Neuronal stem cell (in vitro differentiated cells): ENCODE results near the gene WNT3A.

Experiments
- DNase-seq: peaks from one replicate; pipeline ENCODE4 v3.0.0-alpha.2; 2013; ENCODE audit warnings: low spot score
- H2AFZ ChIP-seq: one replicate; pipeline ENCODE4 v1.6.1; 2013; ENCODE audit warnings: mild to moderate bottlenecking, low read length, inconsistent platforms
- H2AK5ac ChIP-seq: 2 replicates; pipeline ENCODE4 v1.6.1; 2013; ENCODE audit warnings: low read depth, mild to moderate bottlenecking, inconsistent platforms, low read length, moderate library complexity, mixed read lengths
- H2BK120ac ChIP-seq: 2 replicates; pipeline ENCODE4 v1.6.1; 2013; ENCODE audit warnings: low read depth, mild to moderate bottlenecking, inconsistent platforms, low read length, moderate library complexity, mixed read lengths
- H2BK12ac ChIP-seq: one replicate; pipeline ENCODE4 v1.6.1; 2013; ENCODE audit warnings: low read length, inconsistent platforms
- H2BK15ac ChIP-seq: 2 replicates; pipeline ENCODE4 v1.6.1; 2013; ENCODE audit warnings: mild to moderate bottlenecking, low read length, inconsistent platforms, mixed read lengths
- H2BK5ac ChIP-seq: one replicate; pipeline ENCODE4 v1.6.1; 2013; ENCODE audit warnings: inconsistent platforms, mild to moderate bottlenecking, low read length, moderate library complexity
- H3K14ac ChIP-seq: one replicate; pipeline ENCODE4 v1.6.1; 2013; ENCODE audit warnings: low read length, inconsistent platforms
- H3K18ac ChIP-seq: 2 replicates; pipeline ENCODE4 v1.6.1; 2013; ENCODE audit warnings: low read length, inconsistent platforms
- H3K23ac ChIP-seq: 2 replicates; pipeline ENCODE4 v1.6.1; 2013; ENCODE audit warnings: low read depth, mild to moderate bottlenecking, mixed read lengths, low read length, inconsistent platforms; ENCODE audit not compliant: poor library complexity
- H3K27ac ChIP-seq: replicated peaks from 3 replicates; pipeline ENCODE4 v1.5.1; 2013; ENCODE audit warnings: low read length, inconsistent platforms
- H3K27me3 ChIP-seq, 3 experiments: 2 replicates each; pipeline ENCODE4 v1.6.1; 2013; ENCODE audit warnings: low read length in 3 of 3, mild to moderate bottlenecking in 2 of 3, inconsistent platforms in 1 of 3, low read depth in 1 of 3, mixed read lengths in 1 of 3, moderate library complexity in 1 of 3; ENCODE audit not compliant: control insufficient read depth in 3 of 3, insufficient read depth in 3 of 3
- H3K36me3 ChIP-seq, 2 donors: replicated peaks in 1 of 2; 2 replicates each; pipeline ENCODE4 v1.6.1; 2013; ENCODE audit warnings: low read length in 2 of 2; ENCODE audit not compliant: control insufficient read depth in 2 of 2, insufficient read depth in 2 of 2
- H3K4ac ChIP-seq: 2 replicates; pipeline ENCODE4 v1.6.1; 2013; ENCODE audit warnings: inconsistent platforms, mild to moderate bottlenecking, low read length, moderate library complexity
- H3K4me1 ChIP-seq, 2 donors: 1 replicate in 1 of 2; 2 replicates in 1 of 2; pipeline ENCODE4 v1.6.1; 2013; ENCODE audit warnings: low read length in 2 of 2, low read depth in 1 of 2; ENCODE audit not compliant: control insufficient read depth in 2 of 2, insufficient read depth in 1 of 2
- H3K4me2 ChIP-seq: one replicate; pipeline ENCODE4 v1.6.1; 2013; ENCODE audit warnings: mild to moderate bottlenecking, low read length, inconsistent platforms; ENCODE audit not compliant: insufficient read depth, poor library complexity, severe bottlenecking
- H3K4me3 ChIP-seq, 2 donors: 2 replicates each; pipeline ENCODE4 v1.5.1; 2013; ENCODE audit warnings: low read length in 2 of 2, mild to moderate bottlenecking in 2 of 2, inconsistent platforms in 1 of 2, moderate library complexity in 1 of 2
- H3K79me1 ChIP-seq: one replicate; pipeline ENCODE4 v1.6.1; 2013; ENCODE audit warnings: low read depth, mild to moderate bottlenecking, inconsistent platforms, low read length, moderate library complexity
- H3K9ac ChIP-seq: one replicate; pipeline ENCODE4 v1.6.1; 2013; ENCODE audit warnings: mild to moderate bottlenecking, low read depth, low read length, inconsistent platforms; ENCODE audit not compliant: poor library complexity
- H3K9me3 ChIP-seq, 2 donors: replicated peaks in 1 of 2; 2 replicates each; pipeline versions ENCODE3 to v1.6.1; 2013; ENCODE audit warnings: low read length in 2 of 2, mild to moderate bottlenecking in 2 of 2, inconsistent platforms in 1 of 2, low read depth in 1 of 2, mixed read lengths in 1 of 2, moderate library complexity in 1 of 2; ENCODE audit not compliant: control insufficient read depth in 2 of 2, insufficient read depth in 1 of 2
- H4K8ac ChIP-seq: one replicate; pipeline ENCODE4 v1.6.1; 2013; ENCODE audit warnings: low read depth, mild to moderate bottlenecking, inconsistent platforms, low read length, moderate library complexity
- H4K91ac ChIP-seq: one replicate; pipeline ENCODE4 v1.6.1; 2013; ENCODE audit warnings: low read length, low read depth, mild to moderate bottlenecking, inconsistent platforms; ENCODE audit not compliant: poor library complexity
- WGBS, 2 donors: extraction: QIAGEN DNeasy Blood & Tissue Kit; methylation state at CpG; one replicate each; pipeline ENCODE4 v1.1.7; 2013; ENCODE audit warnings: missing lambda C conversion rate in 2 of 2, mixed read lengths in 1 of 2; ENCODE audit not compliant: insufficient read length in 2 of 2, insufficient replicate concordance in 1 of 2; ENCODE audit errors: extremely low coverage in 2 of 2; 5-methylcytosine and 5-hydroxymethylcytosine counted together

Gene WNT3A

DNA sequence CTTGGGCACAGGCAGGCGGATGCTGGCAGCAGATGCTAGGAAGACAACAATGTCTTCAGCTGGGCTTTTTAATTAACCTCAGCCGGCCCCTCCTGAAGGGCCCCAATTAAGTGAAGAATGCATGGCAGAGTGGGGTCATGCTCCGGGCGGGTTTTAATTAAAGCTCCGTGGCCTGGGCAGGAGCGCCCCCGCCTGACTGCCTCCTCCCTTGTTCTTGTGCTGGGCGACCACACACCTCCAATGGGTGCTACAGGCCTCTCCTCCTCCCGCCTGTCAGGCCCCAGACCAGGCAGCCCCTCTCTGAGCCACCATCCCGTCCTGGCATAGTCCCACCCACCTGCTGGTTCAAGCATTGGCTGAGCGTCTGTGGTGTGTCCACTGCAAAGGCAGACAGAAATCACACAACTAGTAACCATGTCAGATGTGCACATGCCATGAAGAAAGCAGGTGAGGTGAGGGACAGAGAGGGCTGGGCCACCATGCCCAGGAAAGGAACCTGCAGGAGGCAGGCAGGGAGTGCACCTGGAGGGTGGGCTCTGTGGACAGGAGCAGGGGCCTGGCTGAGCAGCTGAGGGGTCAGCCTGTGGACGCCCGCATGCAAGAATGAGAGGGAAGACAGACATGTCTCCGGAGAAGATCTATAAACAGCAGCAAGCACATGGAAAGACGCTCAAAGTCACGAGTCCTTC lies 67.2 kb downstream of the WNT3A start:
- peaks cover 0 to 5% of the 10 kb centered on the region in 2 donors for H3K9me3 ChIP-seq
- no peak overlapping the region for H3K4ac ChIP-seq
- H3K36me3 ChIP-seq = no peaks in the 10 kb centered on the region
- H3K18ac ChIP-seq = peak overlapping the region; percentile 92
- peak; percentile 56 for DNase-seq
- H2BK15ac ChIP-seq = peak overlapping the region; percentile 94
- peaks cover 3% of the 10 kb centered on the region for H3K79me1 ChIP-seq
- no peak overlapping the region for H4K91ac ChIP-seq
- peaks cover 0 to 12% of the 10 kb centered on the region in 2 donors for H3K4me1 ChIP-seq
- H3K4me3 ChIP-seq = no peak overlapping the region
- peak overlapping the region; percentile 10 for H2BK5ac ChIP-seq
- peak overlapping the region; percentile 49 for H3K14ac ChIP-seq
- peak overlapping the region; percentile 5 for H3K23ac ChIP-seq
- H2BK12ac ChIP-seq = peak overlapping the region; percentile 27
- H3K9ac ChIP-seq = peak overlapping the region; percentile 37
- no peak overlapping the region for H3K27ac ChIP-seq
- no peak overlapping the region for H3K4me2 ChIP-seq
- H4K8ac ChIP-seq = peak overlapping the region; percentile 84
- H2BK120ac ChIP-seq = no peak overlapping the region
- WGBS, 2 donors = no CpG with 5 or more reads among the region's 16 CpGs
- H2AK5ac ChIP-seq = peak overlapping the region; percentile 6
- H3K27me3 ChIP-seq = peaks cover 0 to 37% (median 34%) of the 10 kb centered on the region in 3 experiments
- H2AFZ ChIP-seq = no peak overlapping the region

DNA sequence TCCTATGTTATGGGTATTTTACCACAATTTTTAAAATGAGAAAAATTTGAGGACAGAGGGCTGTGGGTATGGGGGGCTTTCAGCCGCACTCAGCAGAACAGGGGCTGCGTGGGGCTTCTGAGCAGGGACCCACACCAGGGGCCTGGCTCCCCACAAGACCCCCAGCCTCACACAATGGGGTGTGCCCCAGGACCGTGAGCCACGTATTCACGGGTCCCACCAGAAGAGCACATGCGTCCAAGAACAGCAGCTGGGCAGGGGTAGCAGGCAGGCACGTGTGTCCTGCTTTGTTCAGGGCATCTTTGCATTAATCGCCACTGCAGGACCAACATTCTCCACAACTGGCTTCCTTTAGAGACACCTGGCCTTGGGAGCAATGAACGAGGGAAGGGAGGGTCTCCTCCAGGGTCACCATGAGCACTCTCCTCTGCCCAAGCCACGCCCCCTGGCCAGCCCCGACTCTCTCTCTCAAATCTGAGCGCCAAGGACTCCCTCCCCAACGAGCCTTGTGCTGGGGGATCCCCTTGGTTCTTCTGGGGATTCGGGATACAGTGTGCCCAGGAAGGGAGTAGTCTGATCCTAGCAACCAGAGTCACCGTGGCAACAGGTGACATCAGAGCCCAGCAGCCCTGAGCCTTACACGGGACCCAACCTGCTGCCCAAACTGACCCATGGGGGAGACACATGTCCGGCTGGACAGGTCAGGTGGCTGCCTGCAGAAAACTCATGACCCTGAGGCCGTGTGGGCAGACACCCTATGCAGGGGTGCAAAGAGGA lies 68.3 kb downstream of the WNT3A start:
- H3K4me3 ChIP-seq = no peak overlapping the region
- H2AK5ac ChIP-seq = peak overlapping the region; percentile 82
- H3K14ac ChIP-seq = no peak overlapping the region
- H2AFZ ChIP-seq = no peak overlapping the region
- H3K36me3 ChIP-seq = no peaks in the 10 kb centered on the region
- peaks cover 3% of the 10 kb centered on the region for H3K79me1 ChIP-seq
- peak overlapping the region; percentile 63 for H3K9ac ChIP-seq
- no peak overlapping the region for H3K27ac ChIP-seq
- no peak overlapping the region for H2BK120ac ChIP-seq
- peaks cover 0 to 27% (median 24%) of the 10 kb centered on the region in 3 experiments for H3K27me3 ChIP-seq
- H4K8ac ChIP-seq = no peak overlapping the region
- no peak overlapping the region for H4K91ac ChIP-seq
- peaks cover 0 to 3% of the 10 kb centered on the region in 2 donors for H3K9me3 ChIP-seq
- WGBS, 2 donors = no CpG with 5 or more reads among the region's 18 CpGs
- H3K18ac ChIP-seq = peak overlapping the region; percentile 51
- H3K4me2 ChIP-seq = no peak overlapping the region
- peaks cover 0 to 12% of the 10 kb centered on the region in 2 donors for H3K4me1 ChIP-seq
- H3K23ac ChIP-seq = no peak overlapping the region
- H2BK15ac ChIP-seq = no peak overlapping the region
- H3K4ac ChIP-seq = no peak overlapping the region
- no peak for DNase-seq
- no peak overlapping the region for H2BK12ac ChIP-seq
- H2BK5ac ChIP-seq = no peak overlapping the region

DNA sequence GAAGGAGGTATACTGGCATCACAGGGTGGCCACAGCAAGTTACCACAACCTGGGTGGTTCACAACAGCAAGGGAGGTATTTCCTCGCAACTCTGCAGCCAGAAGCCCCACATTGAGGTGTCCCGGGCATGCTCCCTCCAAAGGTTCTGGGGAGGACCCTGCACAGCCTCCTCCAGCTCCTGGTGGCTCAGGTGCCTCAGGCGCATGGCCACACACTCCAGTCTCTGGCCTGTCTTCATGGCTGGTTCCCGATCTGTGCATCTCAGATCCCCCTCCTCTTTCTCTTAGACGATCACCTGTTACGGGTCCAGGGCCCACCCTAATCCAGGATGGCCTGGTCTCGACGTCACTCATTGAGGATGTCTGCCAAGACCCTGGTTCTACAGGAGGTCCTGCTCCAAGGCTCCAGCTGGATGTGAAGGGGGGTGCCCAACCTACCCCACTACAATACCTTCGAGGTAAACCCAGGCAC lies 69.0 kb downstream of the WNT3A start:
- H2BK120ac ChIP-seq = no peak overlapping the region
- no peak overlapping the region for H3K4ac ChIP-seq
- H2BK15ac ChIP-seq = no peak overlapping the region
- peaks cover 0 to 20% (median 17%) of the 10 kb centered on the region in 3 experiments for H3K27me3 ChIP-seq
- H4K8ac ChIP-seq = no peak overlapping the region
- WGBS, 2 donors = no CpG with 5 or more reads among the region's 9 CpGs
- DNase-seq = no peak
- H2AK5ac ChIP-seq = peak overlapping the region; percentile 13
- H2BK5ac ChIP-seq = no peak overlapping the region
- no peak overlapping the region for H3K18ac ChIP-seq
- peaks cover 0 to 3% of the 10 kb centered on the region in 2 donors for H3K9me3 ChIP-seq
- no peak overlapping the region for H3K4me2 ChIP-seq
- H3K79me1 ChIP-seq = peaks cover 3% of the 10 kb centered on the region
- no peak overlapping the region for H3K4me3 ChIP-seq
- H4K91ac ChIP-seq = no peak overlapping the region
- no peak overlapping the region for H3K27ac ChIP-seq
- peaks cover 0 to 12% of the 10 kb centered on the region in 2 donors for H3K4me1 ChIP-seq
- no peak overlapping the region for H3K9ac ChIP-seq
- H3K14ac ChIP-seq = no peak overlapping the region
- H2AFZ ChIP-seq = no peak overlapping the region
- no peak overlapping the region for H2BK12ac ChIP-seq
- peak overlapping the region; percentile 53 for H3K23ac ChIP-seq
- no peaks in the 10 kb centered on the region for H3K36me3 ChIP-seq
